Spleen (tissue), 11 donors: ENCODE results near the gene PROM1. TPM values are rescaled to one million over a fixed set of nuclear protein-coding genes. Genes with fewer than 3 reads are reported as not detected.

Source experiments
- DNase-seq: peaks from one replicate; pipeline ENCODE4 v3.0.0-alpha.2; 2020
- H3K27ac ChIP-seq, 8 donors: fragments of 200-600 bp; sonication (generic) in 7 of 8; 1 replicate in 4 of 8; 2 replicates in 4 of 8; pipeline versions ENCODE4 v1.5.0 to v1.8.0; 2016 to 2021; ENCODE audit warnings: inconsistent platforms in 4 of 8, mild to moderate bottlenecking in 4 of 8, moderate library complexity in 1 of 8
- H3K27me3 ChIP-seq, 7 donors: fragments of 200-600 bp; sonication (generic) in 6 of 7; replicated peaks in 1 of 7; 1 replicate in 4 of 7; 2 replicates in 3 of 7; pipeline versions ENCODE4 v1.5.0 to v1.8.0; 2016 to 2021; ENCODE audit warnings: inconsistent platforms in 3 of 7, mild to moderate bottlenecking in 1 of 7
- H3K36me3 ChIP-seq, 6 donors: fragments of 200-600 bp; sonication (generic) in 5 of 6; 1 replicate in 4 of 6; 2 replicates in 2 of 6; pipeline versions ENCODE4 v1.5.0 to v1.8.0; 2016 to 2021; ENCODE audit warnings: inconsistent platforms in 2 of 6
- H3K4me1 ChIP-seq, 6 donors: fragments of 200-600 bp; sonication (generic) in 5 of 6; 1 replicate in 3 of 6; 2 replicates in 3 of 6; pipeline versions ENCODE4 v1.5.0 to v1.8.0; 2016 to 2021; ENCODE audit warnings: inconsistent platforms in 3 of 6
- H3K4me3 ChIP-seq, 8 donors: fragments of 200-600 bp; sonication (generic) in 7 of 8; 1 replicate in 4 of 8; 2 replicates in 4 of 8; pipeline versions ENCODE4 v1.5.0 to v1.8.0; 2016 to 2021; ENCODE audit warnings: inconsistent platforms in 4 of 8, mild to moderate bottlenecking in 4 of 8, moderate library complexity in 2 of 8
- H3K9me3 ChIP-seq, 8 donors: fragments of 200-600 bp; sonication (generic) in 7 of 8; 1 replicate in 4 of 8; 2 replicates in 4 of 8; pipeline versions ENCODE4 v1.5.0 to v1.8.0; 2016 to 2021; ENCODE audit warnings: inconsistent platforms in 4 of 8
- CTCF ChIP-seq, 11 experiments: fragments of 200-600 bp in 7 of 11; fragments of 450-650 bp in 4 of 11; sonication (generic) in 4 of 11; IDR thresholded peaks in 8 of 11; conservative IDR thresholded peaks in 3 of 11; 1 replicate in 7 of 11; 2 replicates in 4 of 11; pipeline versions ENCODE4 v1.4.0 to v1.8.0; 2016 to 2021; ENCODE audit warnings: antibody characterized with exemption in 11 of 11, inconsistent platforms in 4 of 11, mild to moderate bottlenecking in 1 of 11
- POLR2A ChIP-seq, 3 donors: fragments of 450-650 bp; IDR thresholded peaks; one replicate each; pipeline ENCODE4 v1.5.1; 2017; ENCODE audit warnings: antibody characterized with exemption in 3 of 3, mild to moderate bottlenecking in 1 of 3
- POLR2AphosphoS5 ChIP-seq, 3 donors: sonication (generic); formaldehyde crosslinking; IDR thresholded peaks; one replicate each; pipeline ENCODE4 v1.5.1; 2017; ENCODE audit warnings: antibody characterized with exemption in 3 of 3
- WGBS, 5 donors: extraction: QIAGEN DNeasy Blood & Tissue Kit in 3 of 5; methylation state at CpG; one replicate each; pipeline versions ENCODE4 v1.1.5 to v1.1.7; 2013 to 2018; 5-methylcytosine and 5-hydroxymethylcytosine counted together
- intact Hi-C: fragments of 100-400 bp; cut with DNase I; formaldehyde crosslinking; loops from one replicate; pipeline ENCODE4 v1.15.0; 2023; ENCODE audit warnings: low total_unique reads
- polyA plus RNA-seq, 3 donors: library from polyadenylated mRNA; stranded (reverse); fragments of 200-250 nt; gene quantifications; one replicate each; pipeline ENCODE4 v1.2.1, GENCODE V29; 2013
- total RNA-seq, 7 donors: library from RNA; depleted of rRNA in 3 of 7; stranded (reverse); fragments of >200 nt in 3 of 7; fragmentation: NEBNext Ultra II Directional in 4 of 7; extraction: Animal tissue kit (Norgen Biotek cat#: 25700) in 4 of 7; gene quantifications; one replicate each; pipeline versions ENCODE4 v1.1.0 to v1.2.1, GENCODE V29; 2016 to 2021
- donor health status: healthy with polysubstance abuse.
- donor health status: DM: no; HTN: no; CAD: no; lungs with moderate emphysema.
- donor health status: DM: no; HTN: no; CAD: no.
- donor health status: Bipolar disorder and iron deficiency.
- donor health status: healthy.
- donor health status: DM: no; HTN: no; CAD: no.
- donor health status: DM: yes; HTN: yes; CAD: no.

Gene PROM1
- total and polyA plus RNA-seq, 10 donors = 0.15 to 4.6 (median 0.93) TPM

- DNase-seq = no peak
- TF ChIP-seq CTCF (IDR thresholded peaks at IDR 0.05 in 8 of 11, conservative IDR thresholded peaks at IDR 0.05 in 3 of 11) (no peak), POLR2A (IDR thresholded peaks at IDR 0.05) (no peak), POLR2AphosphoS5 (IDR thresholded peaks at IDR 0.05) (no peak)
- Histone ChIP-seq H3K27me3 (peaks cover 0 to 5% (median 0%) of the 10 kb centered on the region in 7 donors), H3K27ac (no peak overlapping the region), H3K4me1 (peaks cover 3 to 15% (median 6%) of the 10 kb centered on the region in 6 donors), H3K4me3 (no peak overlapping the region), H3K9me3 (no peaks in the 10 kb centered on the region), H3K36me3 (no peaks in the 10 kb centered on the region)
- intact Hi-C loops = loop anchor here (2.0 to 10.0 kb wide), 2 partner anchors 241 to 421 kb away; no protein-coding TSS in a partner anchor
- WGBS, 5 donors = 72 to 81% (median 78%) methylated on average over 10 of the region's 10 CpGs
Measured at GRCh38 chr4:16023776-16024408, 59.9 kb downstream of the PROM1 start.

DNA sequence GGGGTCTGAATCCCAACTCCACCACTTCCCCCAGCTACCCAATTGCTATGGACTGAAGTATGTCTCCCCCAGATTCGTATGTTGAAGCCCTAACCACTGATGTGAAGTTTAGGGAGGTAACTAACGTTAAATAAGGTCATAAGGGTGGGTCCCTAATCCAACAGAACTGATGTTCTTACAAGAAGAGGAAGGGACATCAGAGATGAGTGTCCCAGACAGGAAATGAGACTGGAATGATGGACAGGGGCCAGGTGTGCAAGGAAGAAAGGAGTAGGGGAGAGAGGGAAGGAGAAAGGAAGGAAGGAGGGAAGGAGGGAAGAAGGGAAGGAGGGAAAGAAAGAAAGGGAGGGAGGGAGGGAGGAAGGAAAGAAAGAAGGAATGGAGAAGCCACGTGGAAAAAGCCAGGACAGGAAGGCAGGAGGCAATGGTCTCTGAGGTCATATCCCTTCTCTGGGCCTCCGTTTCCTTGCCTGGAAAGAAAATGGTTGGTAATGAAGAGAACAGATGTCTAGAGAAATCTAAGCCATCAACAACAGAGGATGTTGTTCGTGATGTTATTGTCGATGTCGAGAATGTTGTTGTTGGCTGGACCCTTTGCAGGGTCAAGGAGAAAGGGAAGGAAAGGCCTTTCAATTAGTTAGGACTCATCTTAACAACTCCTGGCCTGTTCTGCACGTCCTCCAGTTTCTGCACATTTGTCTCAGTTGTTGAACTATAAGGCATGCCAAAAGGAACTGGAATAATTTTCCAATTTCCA is 61.8 kb downstream of the PROM1 start:
- H3K4me1 ChIP-seq = peaks cover 3 to 10% (median 6%) of the 10 kb centered on the region in 6 donors
- H3K4me3 ChIP-seq = no peak overlapping the region
- no peaks in the 10 kb centered on the region for H3K36me3 ChIP-seq
- no peak overlapping the region for H3K27ac ChIP-seq
- H3K9me3 ChIP-seq = no peaks in the 10 kb centered on the region
- TF ChIP-seq POLR2A (IDR thresholded peaks at IDR 0.05) = no peak
- no peak for TF ChIP-seq CTCF (IDR thresholded peaks at IDR 0.05 in 8 of 11, conservative IDR thresholded peaks at IDR 0.05 in 3 of 11)
- TF ChIP-seq POLR2AphosphoS5 (IDR thresholded peaks at IDR 0.05) = no peak
- intact Hi-C loops = loop anchor here (10.0 kb wide), 1 partner anchor 423 kb away; no protein-coding TSS in a partner anchor
- DNase-seq = no peak
- 52 to 72% (median 64%) methylated on average over 8 of the region's 8 CpGs for WGBS, 5 donors
- peaks cover 0 to 5% (median 0%) of the 10 kb centered on the region in 7 donors for H3K27me3 ChIP-seq

- WGBS, 5 donors = 24 to 40% (median 34%) methylated on average over 3 of the region's 3 CpGs
- no peaks in the 10 kb centered on the region for H3K36me3 ChIP-seq
- H3K27ac ChIP-seq = no peak overlapping the region
- no peak for DNase-seq
- H3K27me3 ChIP-seq = no peaks in the 10 kb centered on the region
- H3K4me3 ChIP-seq = no peak overlapping the region
- no peaks in the 10 kb centered on the region for H3K4me1 ChIP-seq
- H3K9me3 ChIP-seq = no peaks in the 10 kb centered on the region
- intact Hi-C loops = loop anchor here (10.0 kb wide), 1 partner anchor 425 kb away; no protein-coding TSS in a partner anchor
- TF ChIP-seq POLR2A (IDR thresholded peaks at IDR 0.05) (no peak), POLR2AphosphoS5 (IDR thresholded peaks at IDR 0.05) (no peak), CTCF (IDR thresholded peaks at IDR 0.05 in 8 of 11, conservative IDR thresholded peaks at IDR 0.05 in 3 of 11) (no peak)
Measured at GRCh38 chr4:16019649-16020048, 64.2 kb downstream of the PROM1 start.

DNA sequence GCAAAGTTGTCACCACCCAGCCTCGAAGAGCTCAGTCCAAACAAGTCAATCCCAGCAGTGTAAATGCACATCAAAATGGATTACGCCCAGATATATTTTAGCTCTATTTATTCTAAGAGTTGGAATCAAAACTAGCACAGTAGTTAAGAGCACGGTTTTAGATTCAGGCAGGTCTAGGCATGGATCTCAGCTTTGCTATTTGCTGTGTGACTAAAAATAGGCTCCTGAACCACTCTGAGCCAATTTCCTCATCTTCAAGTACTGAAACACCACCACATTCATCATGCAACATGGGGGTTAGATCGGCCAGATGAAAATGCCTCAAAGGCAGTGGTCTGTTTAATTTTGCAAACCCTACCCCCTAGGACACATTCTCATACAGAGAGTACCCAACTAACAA is 65.0 kb downstream of the PROM1 start:
- TF ChIP-seq POLR2AphosphoS5 (IDR thresholded peaks at IDR 0.05) (no peak), CTCF (IDR thresholded peaks at IDR 0.05 in 8 of 11, conservative IDR thresholded peaks at IDR 0.05 in 3 of 11) (no peak), POLR2A (IDR thresholded peaks at IDR 0.05) (no peak)
- Histone ChIP-seq H3K27ac (no peak overlapping the region), H3K27me3 (no peaks in the 10 kb centered on the region), H3K4me1 (no peaks in the 10 kb centered on the region), H3K36me3 (no peaks in the 10 kb centered on the region), H3K4me3 (no peak overlapping the region), H3K9me3 (no peaks in the 10 kb centered on the region)
- DNase-seq = no peak
- WGBS, 5 donors = 78 to 91% (median 83%) methylated on average over 4 of the region's 4 CpGs
- intact Hi-C loops = no loop called here
